DOHH2 (cell line): ENCODE results near the gene TGM6.

Experiments used
- H3F3A ChIP-seq: fragments of 200-600 bp; sonication (generic), shearing (Covaris generic); 2 replicates; pipeline ENCODE4 v1.6.0; 2016; ENCODE audit warnings: antibody characterized with exemption, mild to moderate bottlenecking; ENCODE audit not compliant: control insufficient read depth, insufficient read depth
- H3K27ac ChIP-seq: fragments of 200-600 bp; sonication (generic); 2 replicates; pipeline ENCODE4 v1.5.1; 2014; ENCODE audit warnings: low read depth, mild to moderate bottlenecking, low read length, moderate library complexity
- H3K27me3 ChIP-seq: fragments of 200-600 bp; sonication (generic); 2 replicates; pipeline ENCODE4 v1.6.1; 2014; ENCODE audit warnings: mild to moderate bottlenecking, low read length, mixed read lengths; ENCODE audit not compliant: control insufficient read depth
- H3K36me3 ChIP-seq: fragments of 200-600 bp; sonication (generic); 2 replicates; pipeline ENCODE4 v1.6.1; 2014; ENCODE audit warnings: mild to moderate bottlenecking, low read length, moderate library complexity, mixed read lengths; ENCODE audit not compliant: control insufficient read depth
- H3K4me1 ChIP-seq: fragments of 200-600 bp; sonication (generic); 2 replicates; pipeline ENCODE4 v1.6.1; 2014; ENCODE audit warnings: mild to moderate bottlenecking, low read length, mixed read lengths; ENCODE audit not compliant: control insufficient read depth
- H3K4me2 ChIP-seq: fragments of 200-600 bp; sonication (generic); 2 replicates; pipeline ENCODE4 v1.6.0; 2014; ENCODE audit warnings: mild to moderate bottlenecking, low read length, moderate library complexity
- H3K4me3 ChIP-seq: fragments of 200-600 bp; sonication (generic); 2 replicates; pipeline ENCODE4 v1.5.1; 2014; ENCODE audit warnings: mild to moderate bottlenecking, low read length, mixed read lengths
- H3K79me2 ChIP-seq: fragments of 200-600 bp; sonication (generic); 2 replicates; pipeline ENCODE4 v1.6.1; 2014; ENCODE audit warnings: mild to moderate bottlenecking, low read length, mixed read lengths; ENCODE audit not compliant: control insufficient read depth
- H3K9me2 ChIP-seq: fragments of 200-600 bp; sonication (generic); replicated peaks from 2 replicates; pipeline ENCODE4 v1.6.1; 2014; ENCODE audit warnings: mild to moderate bottlenecking, low read length, mixed read lengths; ENCODE audit not compliant: control insufficient read depth
- H3K9me3 ChIP-seq: fragments of 200-600 bp; sonication (generic); 2 replicates; pipeline ENCODE4 v1.6.1; 2014; ENCODE audit warnings: antibody characterized with exemption, low read length, mixed read lengths; ENCODE audit not compliant: control insufficient read depth, insufficient read depth
- H4K20me1 ChIP-seq: fragments of 200-600 bp; sonication (generic); 2 replicates; pipeline ENCODE4 v1.6.0; 2014; ENCODE audit warnings: low read depth, mild to moderate bottlenecking, antibody characterized with exemption, low read length, moderate library complexity; ENCODE audit not compliant: control insufficient read depth, insufficient read depth
- CTCF ChIP-seq: fragments of 200-600 bp; sonication (generic); IDR thresholded peaks from one replicate; pipeline ENCODE4 v1.5.1; 2014; ENCODE audit warnings: antibody characterized with exemption, mild to moderate bottlenecking, low read depth, low read length; ENCODE audit not compliant: poor library complexity, severe bottlenecking
- EZH2phosphoT487 ChIP-seq: fragments of 200-600 bp; sonication (generic); IDR thresholded peaks from 2 replicates; pipeline ENCODE4 v1.6.1; 2017; ENCODE audit warnings: borderline replicate concordance, mild to moderate bottlenecking, antibody characterized with exemption, low read length, moderate library complexity, mixed read lengths

TGM6 gene

DNA sequence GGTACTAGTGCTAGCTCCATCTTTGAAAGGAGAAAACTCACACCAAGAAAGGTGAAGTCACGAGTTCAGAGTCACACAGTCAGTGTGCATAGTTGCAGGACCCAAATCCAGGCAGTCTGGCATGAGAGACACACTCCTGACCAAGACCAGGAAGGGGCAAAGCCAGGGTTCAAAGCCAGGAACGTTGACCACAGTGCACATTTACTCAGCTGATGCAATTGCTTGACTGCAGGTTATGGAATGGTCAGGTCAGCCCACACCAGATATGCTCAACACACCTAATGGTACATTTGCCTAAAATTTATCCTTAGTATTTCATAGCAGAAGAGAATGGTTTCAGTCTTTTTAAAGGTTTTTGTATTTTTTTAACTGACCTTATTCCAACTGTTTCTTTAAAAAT lies 37.7 kb downstream of the TGM6 start:
- no peak overlapping the region for H3K4me3 ChIP-seq
- no peaks in the 10 kb centered on the region for H3K79me2 ChIP-seq
- H3K9me2 ChIP-seq = no peaks in the 10 kb centered on the region
- H4K20me1 ChIP-seq = no peaks in the 10 kb centered on the region
- H3K27ac ChIP-seq = no peak overlapping the region
- no peaks in the 10 kb centered on the region for H3K9me3 ChIP-seq
- TF ChIP-seq CTCF (no peak), EZH2phosphoT487 (no peak)
- peaks cover 7% of the 10 kb centered on the region; the same call in 1 of the 2 replicates for H3K27me3 ChIP-seq
- no peaks in the 10 kb centered on the region for H3K4me1 ChIP-seq
- no peaks in the 10 kb centered on the region for H3F3A ChIP-seq
- H3K36me3 ChIP-seq = no peaks in the 10 kb centered on the region
- H3K4me2 ChIP-seq = no peak overlapping the region

GRCh38 chr20:2420510-2420909 lies 39.8 kb downstream of the TGM6 start:
- Histone ChIP-seq H3K27ac (no peak overlapping the region), H3K4me3 (no peak overlapping the region), H3K4me1 (no peaks in the 10 kb centered on the region), H3F3A (no peaks in the 10 kb centered on the region), H3K9me3 (no peaks in the 10 kb centered on the region), H4K20me1 (no peaks in the 10 kb centered on the region), H3K79me2 (no peaks in the 10 kb centered on the region), H3K9me2 (no peaks in the 10 kb centered on the region), H3K36me3 (no peaks in the 10 kb centered on the region), H3K27me3 (peaks cover 8% of the 10 kb centered on the region; the same call in 1 of the 2 replicates), H3K4me2 (no peak overlapping the region)
- TF ChIP-seq EZH2phosphoT487 (no peak), CTCF (no peak)

DNA sequence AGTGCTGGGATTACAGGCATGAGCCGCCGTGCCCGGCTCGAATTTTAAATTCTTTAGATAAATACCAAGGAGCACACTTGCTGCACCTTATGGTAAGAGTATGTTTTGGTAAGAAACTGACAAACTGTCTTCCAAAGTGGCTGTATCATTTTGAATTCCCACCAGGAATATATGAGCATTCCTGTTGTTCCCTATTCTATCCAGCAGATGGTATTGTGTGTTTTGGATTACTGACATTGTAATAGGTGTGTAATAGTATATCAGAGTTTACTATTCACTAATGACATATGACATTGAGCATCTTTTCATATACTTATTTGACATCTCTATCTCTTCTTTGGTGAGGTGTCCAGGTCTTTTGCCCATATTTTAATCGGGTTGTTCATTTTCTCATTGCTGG lies 40.5 kb downstream of the TGM6 start:
- Histone ChIP-seq H3K4me2 (no peak overlapping the region), H3K27ac (no peak overlapping the region), H3K36me3 (no peaks in the 10 kb centered on the region), H3K4me1 (no peaks in the 10 kb centered on the region), H3K9me3 (no peaks in the 10 kb centered on the region), H3K79me2 (no peaks in the 10 kb centered on the region), H4K20me1 (no peaks in the 10 kb centered on the region), H3K4me3 (no peak overlapping the region), H3F3A (no peaks in the 10 kb centered on the region), H3K9me2 (no peaks in the 10 kb centered on the region), H3K27me3 (peaks cover 12% of the 10 kb centered on the region)
- no peak for TF ChIP-seq EZH2phosphoT487
- no peak for TF ChIP-seq CTCF

GRCh38 chr20:2429051-2429450 lies 48.4 kb downstream of the TGM6 start:
- no peak for TF ChIP-seq CTCF
- no peak for TF ChIP-seq EZH2phosphoT487
- Histone ChIP-seq H3K4me3 (no peak overlapping the region), H3K36me3 (no peaks in the 10 kb centered on the region), H3F3A (no peaks in the 10 kb centered on the region), H3K4me1 (no peaks in the 10 kb centered on the region), H4K20me1 (no peaks in the 10 kb centered on the region), H3K9me2 (no peaks in the 10 kb centered on the region), H3K27ac (no peak overlapping the region), H3K9me3 (no peaks in the 10 kb centered on the region), H3K4me2 (no peak overlapping the region), H3K27me3 (peaks cover 12% of the 10 kb centered on the region), H3K79me2 (no peaks in the 10 kb centered on the region)
